Forelimb muscle (tissue), 1 donor: ENCODE data around the gene DNAH14. TPM values are rescaled to one million over a fixed set of nuclear protein-coding genes. Genes with fewer than 3 reads are reported as not detected.
"Not testable (repeated sequence)": the region's sequence is repeated elsewhere in the genome, so short reads cannot be mapped to it uniquely, and the experiment has no call there.

Experiments used
- DNase-seq: peaks from one replicate; pipeline ENCODE4 v3.0.0-alpha.2; 2013; ENCODE audit warnings: low read depth
- polyA plus RNA-seq: library from polyadenylated mRNA; unstranded; fragments of 120-200 nt; gene quantifications from one replicate; pipeline ENCODE4 v1.2.1, GENCODE V29; 2013; ENCODE audit not compliant: insufficient read length

Gene DNAH14
- polyA plus RNA-seq, 1 donor: 5.8 TPM

DNA sequence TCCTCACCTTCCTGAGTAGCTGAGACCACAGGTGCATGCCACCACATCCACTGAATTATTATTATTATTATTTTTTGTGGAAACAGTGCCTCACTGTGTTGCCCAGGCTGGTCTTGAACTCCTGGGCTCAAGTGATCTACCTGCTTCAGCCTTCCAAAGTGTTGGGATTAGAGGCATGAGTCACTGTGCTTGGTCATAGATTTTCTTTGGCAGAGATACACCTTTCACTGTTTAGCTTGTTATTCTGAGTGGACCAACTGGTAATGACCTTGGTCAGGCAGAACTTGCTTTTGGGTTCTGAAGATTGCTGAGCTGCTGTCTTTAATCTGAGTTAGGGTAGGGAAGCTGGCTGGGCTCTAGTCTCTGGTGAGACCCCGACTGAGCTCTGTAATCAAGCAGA lies 66.8 kb downstream of the DNAH14 start:
- DNase-seq: no peak

DNA sequence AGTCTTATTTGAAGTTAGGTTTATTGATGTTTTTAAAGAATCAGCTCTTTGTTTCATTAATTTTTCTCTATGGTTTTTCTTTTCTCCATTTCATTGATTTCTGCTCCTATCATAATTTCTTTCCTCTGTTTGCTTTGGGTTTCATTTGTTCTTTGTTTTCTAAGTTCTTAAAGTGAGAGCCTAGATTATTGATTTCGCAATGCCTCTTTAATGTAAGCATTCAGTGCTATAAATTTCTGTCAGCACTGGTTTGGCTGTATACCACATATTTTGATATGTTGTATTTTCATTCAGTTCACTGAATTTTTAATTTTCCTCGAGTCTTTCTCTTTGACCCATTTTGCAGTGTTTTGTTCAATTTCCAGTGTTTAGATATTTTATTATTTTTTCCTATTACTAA lies 68.7 kb downstream of the DNAH14 start:
- no peak for DNase-seq

DNA sequence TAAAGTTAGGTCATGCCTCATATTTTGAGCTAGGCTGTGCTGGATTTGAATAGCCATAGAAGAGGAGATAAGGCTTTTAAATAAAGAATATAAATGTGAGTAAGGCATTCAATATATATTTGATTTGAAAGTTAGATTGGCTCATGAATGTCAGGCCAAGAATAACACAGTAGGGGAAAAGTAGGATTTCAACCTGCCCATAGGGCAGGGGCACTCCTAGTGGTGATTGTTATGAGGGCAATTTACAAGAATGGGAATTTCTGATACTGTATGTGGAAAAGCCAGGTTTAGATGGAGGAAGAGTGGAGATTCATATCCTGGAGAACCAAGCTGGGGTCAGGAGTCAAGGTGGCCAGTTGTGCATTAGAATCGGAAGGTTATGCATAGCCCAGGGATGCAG lies 74.9 kb downstream of the DNAH14 start:
- no peak for DNase-seq

DNA sequence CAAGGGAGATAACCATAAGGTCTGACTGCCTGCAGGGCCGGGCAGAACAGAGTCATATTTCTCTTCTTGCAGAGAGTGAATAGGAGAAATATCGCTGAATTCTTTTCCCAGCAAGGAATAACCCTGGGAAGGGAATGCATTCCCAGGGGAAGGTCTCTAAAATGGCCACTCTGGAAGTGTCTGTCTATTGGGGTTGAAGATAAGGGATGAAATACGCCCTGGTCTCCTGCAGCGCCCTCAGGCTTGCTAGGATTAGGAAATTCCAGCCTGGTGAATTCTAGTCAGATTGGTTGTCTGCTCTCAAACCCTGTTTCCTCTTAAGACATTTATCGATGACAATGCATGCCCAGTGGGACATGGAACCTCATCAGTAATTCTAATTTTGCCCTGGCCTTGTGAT lies 76.9 kb downstream of the DNAH14 start:
- not testable (repeated sequence) for DNase-seq

DNA sequence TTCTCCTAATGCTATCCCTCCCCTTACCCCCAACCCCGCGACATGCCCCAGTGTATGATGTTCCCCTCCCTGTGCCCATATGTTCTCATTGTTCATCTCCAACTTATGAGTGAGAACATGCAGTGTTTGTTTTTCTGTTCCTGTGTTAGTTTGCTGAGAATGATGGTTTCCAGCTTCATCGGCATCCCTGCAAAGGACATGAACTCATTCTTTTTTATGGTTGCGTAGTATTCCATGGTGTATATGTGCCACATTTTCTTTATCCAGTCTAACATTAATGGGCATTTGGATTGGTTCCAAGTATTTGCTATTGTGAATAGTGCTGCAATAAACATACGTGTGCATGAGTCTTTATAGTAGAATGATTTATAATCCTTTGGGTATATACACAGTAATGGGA lies 78.6 kb downstream of the DNAH14 start:
- not testable (repeated sequence) for DNase-seq

DNA sequence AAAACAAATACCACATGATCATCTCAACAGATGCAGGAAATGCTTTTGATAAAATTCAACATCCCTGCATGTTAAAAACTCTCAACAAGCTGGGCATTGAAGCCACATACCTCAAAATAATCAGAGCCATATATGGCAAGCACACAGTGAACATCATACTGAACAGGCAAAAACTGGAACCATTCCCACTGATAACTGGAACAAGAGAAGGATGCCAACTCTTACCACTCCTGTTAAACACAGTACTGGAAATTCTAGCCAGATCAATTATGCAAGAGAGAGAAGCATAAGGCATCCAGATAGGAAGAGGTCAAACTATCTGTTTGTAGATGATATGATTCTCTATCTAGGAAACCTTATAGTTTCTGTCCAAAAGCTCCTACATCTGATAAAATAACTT lies 91.6 kb downstream of the DNAH14 start:
- no peak for DNase-seq

DNA sequence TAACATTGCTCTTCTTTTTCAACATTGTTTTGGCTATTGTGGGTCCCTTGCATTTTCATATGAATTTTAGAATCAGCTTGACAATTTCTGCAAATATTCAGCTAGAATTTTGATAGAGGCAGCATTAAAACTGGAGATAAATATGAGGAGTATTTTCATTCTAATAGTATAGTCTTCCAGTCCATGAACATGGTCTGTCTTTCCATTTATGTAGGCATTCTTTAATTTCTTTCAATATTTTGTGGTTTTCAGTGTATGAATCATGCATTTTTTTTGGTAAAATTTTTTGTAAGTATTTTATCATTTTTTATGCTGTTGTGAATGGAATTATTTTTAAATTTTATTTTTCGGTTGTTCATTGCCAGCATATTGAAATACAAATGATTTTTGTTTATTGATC lies 97.2 kb downstream of the DNAH14 start:
- DNase-seq: no peak

DNA sequence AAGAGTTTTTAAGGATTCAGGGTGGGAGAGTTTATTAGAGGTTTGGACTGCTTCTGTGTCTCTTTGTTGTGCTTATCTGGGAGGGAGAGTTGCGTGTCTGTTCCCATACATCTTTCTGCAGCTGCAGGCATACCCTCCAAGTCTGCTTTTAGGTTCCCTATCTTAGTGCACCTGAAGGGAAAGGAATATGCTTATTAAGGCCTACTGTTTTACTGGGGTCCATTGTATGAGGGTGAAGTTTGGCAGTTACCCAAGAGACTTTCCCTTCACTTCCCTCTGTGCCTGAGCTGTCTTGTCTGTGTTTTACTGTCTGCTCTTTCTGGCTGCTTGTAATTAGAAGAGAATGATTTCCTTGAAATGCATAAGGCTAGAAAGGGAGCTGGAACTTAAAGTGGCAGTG lies 107.0 kb downstream of the DNAH14 start:
- not testable (repeated sequence) for DNase-seq

DNA sequence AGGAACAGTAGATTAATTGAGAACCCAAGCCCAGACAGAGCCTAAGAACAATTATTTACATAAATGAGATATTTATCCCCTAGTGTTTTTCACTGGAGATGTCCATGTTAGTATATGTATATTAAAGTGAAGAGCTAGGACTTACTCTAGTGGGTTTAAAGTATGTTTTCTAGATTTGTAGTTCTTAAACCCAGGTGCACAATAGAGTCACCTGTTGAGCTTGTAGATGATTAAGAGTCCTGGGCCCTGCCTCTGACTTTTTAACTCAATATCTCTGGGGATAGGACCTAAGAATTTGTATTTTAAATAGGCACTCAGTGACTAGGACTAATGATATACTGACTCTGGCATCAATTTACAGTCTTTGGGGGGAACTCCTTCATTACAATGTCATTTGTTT lies 112.8 kb downstream of the DNAH14 start:
- DNase-seq: no peak

DNA sequence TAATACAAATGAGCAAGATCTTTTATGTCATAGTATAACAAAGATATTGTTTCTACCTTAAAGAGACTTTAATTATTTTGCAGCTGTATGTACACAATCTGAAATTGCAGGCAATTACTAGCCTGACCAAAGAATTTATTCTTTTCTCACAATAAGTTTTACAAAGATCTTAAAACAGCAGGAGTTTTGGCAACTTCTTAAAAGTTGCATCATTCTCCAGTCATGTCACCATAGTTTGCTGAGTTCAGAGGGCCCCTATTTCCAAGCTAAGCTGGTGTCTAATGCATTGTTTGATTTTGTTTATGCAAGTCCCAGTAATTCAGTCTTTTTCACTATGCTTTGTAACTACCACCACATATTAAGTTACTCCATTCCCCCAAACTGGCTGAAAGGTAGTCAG lies 114.8 kb downstream of the DNAH14 start:
- no peak for DNase-seq

DNA sequence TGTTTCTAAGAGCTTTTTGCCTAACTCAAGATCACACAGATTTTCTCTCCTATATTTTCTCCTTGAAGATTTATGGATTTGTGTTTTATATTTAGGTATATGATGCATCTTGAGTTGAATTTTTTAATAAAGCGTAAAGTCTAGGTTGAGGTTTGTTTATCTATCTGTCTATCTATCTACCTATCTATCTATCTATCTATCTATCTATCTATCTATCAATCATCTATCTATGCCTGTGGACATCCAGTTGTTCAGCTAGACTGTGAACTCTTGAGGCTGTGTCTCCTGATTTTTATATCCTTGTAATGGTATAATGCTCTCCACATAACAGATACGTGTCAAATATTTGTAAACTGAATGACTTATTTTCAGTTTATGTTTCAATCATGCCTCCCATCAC lies 120.1 kb downstream of the DNAH14 start:
- DNase-seq: no peak

DNA sequence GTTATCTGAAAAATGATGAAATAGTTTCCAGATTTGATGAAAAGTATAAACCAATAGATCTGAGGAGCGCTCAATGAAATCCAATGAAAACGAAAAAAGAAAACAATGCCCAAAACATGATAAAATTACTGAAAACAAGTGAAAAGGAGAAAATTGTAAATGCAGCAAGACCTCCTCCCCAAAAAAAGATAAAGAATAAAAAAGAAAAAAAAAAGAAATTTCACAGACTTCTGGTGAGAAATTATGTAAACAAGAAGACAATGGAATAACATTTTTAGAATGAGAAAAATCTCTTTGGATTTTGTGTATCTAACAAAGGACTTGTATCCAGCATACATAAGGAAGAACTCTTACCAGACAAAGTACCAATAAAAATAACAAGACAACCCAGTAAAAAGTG lies 134.2 kb downstream of the DNAH14 start:
- no peak for DNase-seq

DNA sequence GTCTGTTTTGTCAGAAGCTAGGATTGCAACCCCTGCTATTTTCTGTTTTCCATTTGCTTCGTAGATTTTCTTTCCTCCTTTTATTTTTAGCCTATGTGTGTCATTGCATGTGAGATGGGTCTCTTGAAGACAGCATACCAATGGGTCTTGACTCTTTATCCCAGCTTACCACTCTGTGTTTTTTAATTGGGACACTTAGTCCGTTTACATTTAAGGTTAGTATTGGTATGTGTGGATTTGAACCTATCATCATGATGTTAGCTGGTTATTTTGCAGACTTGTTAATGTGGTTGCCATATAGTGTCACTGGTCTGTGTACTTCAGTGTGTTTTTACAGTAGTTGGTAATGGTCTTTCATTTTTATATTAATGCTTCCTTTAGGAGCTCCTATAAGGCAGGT lies 141.5 kb downstream of the DNAH14 start:
- DNase-seq: no peak

DNA sequence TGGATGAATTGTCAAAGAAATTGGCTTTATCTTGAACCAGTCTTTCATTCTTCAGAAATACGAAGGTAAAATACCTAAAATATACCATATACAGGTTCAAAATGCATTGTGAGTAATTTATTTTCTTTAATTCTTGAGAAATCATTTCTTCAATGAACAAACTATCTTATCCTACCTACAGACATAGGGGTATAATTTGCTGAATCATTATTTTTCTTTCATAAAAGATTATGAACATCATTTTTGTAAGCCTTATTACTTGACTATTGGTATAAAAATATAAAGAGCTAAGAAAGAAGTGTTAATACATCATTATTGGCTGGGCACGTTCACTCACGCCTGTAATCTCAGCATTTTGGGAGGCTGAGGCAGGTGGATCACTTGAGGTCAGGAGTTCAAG lies 167.7 kb downstream of the DNAH14 start:
- DNase-seq: no peak

DNA sequence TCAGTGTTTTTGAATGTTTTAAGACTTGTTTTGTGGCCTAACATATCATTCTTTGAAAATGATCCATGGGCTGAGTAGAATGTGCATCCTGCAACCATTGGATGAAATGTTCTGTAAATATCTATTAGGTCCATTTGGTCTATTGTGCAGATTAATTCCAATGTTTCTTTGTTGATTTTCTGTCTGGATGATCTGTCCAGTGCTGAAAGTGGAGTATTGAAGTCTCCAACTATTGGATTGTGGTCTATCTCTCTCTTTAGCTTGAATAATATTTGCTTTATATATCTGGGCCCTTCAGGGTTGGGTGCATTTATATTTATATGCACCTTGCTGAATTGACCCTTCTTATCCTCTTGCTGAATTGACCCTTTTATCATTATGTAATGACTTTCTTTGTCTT lies 181.5 kb downstream of the DNAH14 start:
- no peak for DNase-seq

DNA sequence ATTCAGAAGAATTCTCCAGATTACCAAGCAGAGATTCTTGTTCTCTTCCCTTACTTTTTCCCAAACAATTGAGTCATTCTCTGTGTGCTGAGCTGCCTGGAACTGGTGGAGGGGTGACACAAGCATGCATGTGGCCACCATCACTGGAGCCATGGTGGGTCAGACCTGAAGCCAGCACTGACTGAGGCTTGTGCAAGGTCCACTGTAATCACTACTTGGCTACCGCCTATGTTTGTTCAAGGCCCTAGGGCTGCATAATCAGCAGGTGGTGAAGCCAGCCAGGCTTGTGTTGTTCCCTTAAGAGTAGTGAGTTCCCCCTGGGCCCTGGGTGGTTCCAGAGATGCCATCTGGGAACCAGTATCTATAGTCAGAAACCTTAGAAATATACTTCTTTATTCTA lies 183.8 kb downstream of the DNAH14 start:
- DNase-seq: no peak

DNA sequence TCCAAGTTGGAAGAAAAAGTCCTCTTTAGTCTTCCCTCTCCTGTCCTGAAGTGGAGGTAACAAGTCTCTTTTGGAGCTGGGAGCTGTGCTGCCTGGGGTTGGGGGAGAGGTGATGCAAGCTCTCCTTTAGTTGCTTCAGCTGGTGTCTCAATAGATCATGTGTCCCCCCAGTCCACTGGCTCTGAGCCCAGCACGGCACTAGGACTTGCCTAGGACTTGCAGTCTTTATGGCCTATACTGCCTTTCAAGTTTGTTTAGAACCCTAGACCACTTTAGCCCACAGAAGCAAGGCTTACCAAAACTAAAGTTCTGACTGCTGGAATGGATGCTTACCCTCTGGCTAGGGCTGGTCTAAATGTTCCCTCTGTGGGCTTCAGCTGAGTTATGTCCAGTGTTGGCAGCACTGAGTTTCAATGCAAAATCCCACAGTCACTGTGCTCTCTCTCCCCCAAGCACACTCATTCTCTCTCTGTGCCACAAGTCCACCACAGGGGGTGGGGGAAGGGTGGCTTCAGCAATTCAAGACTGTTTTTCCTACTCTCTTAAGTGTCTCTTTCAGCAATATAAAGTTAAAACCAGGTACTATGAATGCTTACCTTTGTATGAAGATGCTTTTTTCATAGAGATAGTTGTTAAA lies 185.0 kb downstream of the DNAH14 start:
- DNase-seq: no peak

DNA sequence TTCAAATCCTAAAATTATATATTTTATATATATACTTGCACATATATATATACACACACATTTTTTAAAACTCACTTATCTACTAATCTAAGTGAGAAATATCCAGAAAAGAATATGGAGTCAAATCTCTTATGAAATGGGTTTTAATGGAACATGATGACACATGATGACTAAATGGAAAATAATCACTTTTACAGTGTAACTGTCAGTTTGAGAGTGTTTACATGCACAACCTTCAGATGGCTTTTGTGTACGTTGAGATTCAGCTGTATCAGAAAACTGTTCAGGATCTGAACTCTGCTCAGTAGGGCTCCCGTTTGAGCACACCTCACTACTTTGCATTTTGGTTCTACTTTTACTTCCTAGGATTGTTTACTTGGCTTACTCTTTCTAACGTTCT lies 189.8 kb downstream of the DNAH14 start:
- DNase-seq: no peak

DNA sequence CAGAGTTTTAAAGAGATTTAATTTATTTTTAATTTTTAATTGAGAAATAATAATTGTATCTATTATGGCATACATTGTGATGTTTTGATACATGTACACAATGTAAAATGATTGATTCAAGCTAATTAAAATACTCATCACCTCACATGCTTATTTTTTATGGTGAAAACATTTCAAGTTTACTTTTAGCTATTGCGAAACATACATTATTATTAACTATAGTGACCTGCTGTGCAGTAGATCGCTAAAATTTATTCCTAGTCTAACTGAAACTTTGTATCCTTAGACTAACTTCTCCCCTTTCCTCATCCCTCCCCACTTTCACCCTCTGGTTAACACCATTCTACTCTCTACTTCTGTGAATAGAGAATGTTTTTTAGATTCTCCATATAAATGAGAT lies 191.6 kb downstream of the DNAH14 start:
- no peak for DNase-seq

DNA sequence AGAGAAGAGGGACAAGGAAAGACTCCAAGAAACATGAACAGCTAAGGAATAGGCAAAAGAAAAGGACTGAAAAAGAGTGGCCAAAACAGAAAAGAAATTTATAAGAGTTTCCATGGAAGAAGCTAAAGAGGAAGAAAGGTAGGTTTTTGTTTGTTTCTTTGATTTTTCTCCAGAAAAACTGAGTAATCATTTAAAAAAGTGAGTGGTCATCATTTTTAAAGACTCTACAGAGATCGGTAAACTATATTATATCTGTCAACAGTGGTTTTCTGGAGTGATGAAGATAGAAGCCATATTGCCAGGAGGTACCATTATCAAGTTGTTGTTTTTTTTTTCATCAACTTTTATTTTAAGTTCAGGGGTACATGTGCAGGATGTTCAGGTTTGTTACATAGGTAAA lies 202.4 kb downstream of the DNAH14 start:
- no peak for DNase-seq

DNA sequence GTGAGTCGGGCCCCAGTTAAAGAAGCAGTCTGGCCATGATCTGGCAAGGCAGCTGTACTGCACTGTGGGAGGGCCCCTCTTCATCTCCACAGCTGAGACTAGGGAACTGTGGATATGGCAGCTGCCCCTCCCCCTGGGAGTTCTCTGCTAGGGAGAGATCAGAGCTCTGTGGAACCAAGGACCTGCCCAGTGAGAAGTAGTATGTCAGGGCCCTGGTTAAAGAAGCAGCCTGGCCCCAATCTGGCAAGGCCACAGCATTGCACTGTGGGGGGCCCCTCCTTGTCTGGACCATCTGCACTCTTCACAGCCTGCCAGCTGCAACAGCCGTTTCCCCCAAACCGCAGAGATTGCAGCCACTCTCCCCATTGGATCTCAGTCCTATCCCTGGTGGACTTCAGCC lies 208.5 kb downstream of the DNAH14 start:
- DNase-seq: no peak

DNA sequence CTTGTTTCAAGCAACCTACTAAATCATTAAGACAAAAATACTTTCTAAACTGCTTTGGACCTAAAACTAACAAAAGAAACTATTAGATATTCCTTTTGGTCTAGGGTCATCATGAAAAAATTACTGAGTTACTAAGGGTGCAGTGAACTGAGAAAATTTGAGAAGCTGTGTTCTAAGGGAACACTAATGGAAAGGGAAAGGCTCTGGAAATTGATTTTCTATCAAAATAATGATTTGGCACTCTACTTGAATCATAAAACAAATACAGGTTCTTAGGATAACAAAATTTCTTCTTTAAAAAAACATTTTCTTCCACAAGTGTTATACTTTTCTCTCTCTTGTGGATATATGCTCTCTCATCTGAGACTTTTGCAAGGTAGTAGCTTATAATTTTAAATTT lies 213.5 kb downstream of the DNAH14 start:
- DNase-seq: no peak

DNA sequence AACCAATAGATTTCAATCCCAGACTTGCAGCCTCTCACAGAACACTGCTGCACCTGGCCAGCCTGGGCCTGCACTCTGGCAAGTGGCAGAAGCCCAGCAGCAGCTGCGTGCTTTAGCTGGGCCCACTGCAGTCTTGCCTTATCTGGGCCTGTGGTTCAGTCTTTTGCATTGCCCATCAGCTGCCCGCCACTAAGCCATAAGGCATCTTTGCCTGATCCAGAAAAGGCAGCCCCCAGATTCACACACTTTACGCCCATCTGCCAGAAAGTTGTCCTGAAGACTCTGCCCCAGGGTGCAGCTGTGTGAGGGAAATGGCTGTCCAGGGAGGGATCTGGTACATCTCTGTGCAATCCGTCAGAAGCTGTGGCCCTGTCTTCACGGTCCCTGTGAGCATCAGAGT lies 217.0 kb downstream of the DNAH14 start:
- no peak for DNase-seq

DNA sequence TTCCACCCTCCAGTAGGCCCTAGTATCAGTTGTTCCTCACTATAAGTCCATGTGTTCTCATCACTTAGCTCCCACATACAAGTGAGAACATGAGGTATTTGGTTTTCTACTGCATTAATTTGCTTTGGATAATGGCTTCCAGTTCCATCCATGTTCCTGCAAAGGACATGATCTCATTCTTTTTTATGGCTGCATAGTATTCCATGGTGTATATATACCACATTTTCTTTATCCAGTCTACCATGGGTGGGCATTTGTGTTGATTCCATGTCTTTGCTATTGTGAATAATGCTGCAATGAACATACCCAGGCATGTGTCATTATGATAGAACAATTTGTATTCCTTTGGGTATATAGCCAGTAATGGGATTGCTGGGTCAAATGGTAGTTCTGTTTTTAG lies 218.3 kb downstream of the DNAH14 start:
- DNase-seq: not testable (repeated sequence)

DNA sequence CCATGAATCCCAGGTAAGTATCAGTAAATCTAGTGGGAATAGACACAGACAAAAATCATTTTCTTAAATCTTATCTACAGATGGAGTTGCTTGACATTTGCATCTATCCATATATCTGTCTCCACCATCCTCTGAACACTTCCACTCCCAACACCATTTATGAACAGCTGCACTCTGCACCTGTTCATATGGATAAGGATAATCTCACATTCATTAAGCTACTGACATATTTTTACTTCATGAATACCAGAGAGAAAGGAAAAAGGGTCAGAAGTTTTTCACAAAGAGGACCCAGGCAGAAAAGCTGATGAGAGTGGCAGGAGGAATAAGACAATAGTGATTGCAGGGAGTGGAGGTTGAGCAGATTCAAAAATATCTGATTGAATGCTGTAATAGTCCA lies 222.6 kb downstream of the DNAH14 start:
- DNase-seq: no peak
